ENCODE measurements around the gene RAB11FIP4.

- no peak for TF ChIP-seq CTCF (IDR thresholded peaks at IDR 0.05)
- no peak for TF ChIP-seq ZFX (IDR thresholded peaks at IDR 0.05; ENCODE audit: borderline replicate concordance)
Observed at GRCh38 chr17:31431098-31431851, 39.8 kb downstream of the RAB11FIP4 start.

Measured in 22Rv1 (cell line).